Liver (tissue), 9 donors: Measurements from ENCODE around the gene MANSC1. TPM values are rescaled to one million over a fixed set of nuclear protein-coding genes. Genes with fewer than 3 reads are reported as not detected.

Source experiments
- DNase-seq: peaks from one replicate; pipeline ENCODE4 v3.0.0-alpha.2; 2017; ENCODE audit warnings: low spot score
- H3K27ac ChIP-seq, 2 donors: one replicate each; pipeline ENCODE4 v1.7.0; 2013; ENCODE audit warnings: inconsistent platforms in 2 of 2, low read length in 2 of 2, control low read depth in 1 of 2, low read depth in 1 of 2, mild to moderate bottlenecking in 1 of 2
- H3K27me3 ChIP-seq, 4 donors: one replicate each; pipeline versions ENCODE4 v1.6.1 to v1.7.0; 2013; ENCODE audit warnings: low read length in 3 of 4, inconsistent platforms in 1 of 4, mild to moderate bottlenecking in 1 of 4, moderate library complexity in 1 of 4; ENCODE audit not compliant: control insufficient read depth in 4 of 4, insufficient read depth in 4 of 4
- H3K36me3 ChIP-seq, 4 donors: one replicate each; pipeline versions ENCODE4 v1.6.1 to v1.7.0; 2013; ENCODE audit warnings: low read length in 3 of 4, mild to moderate bottlenecking in 3 of 4, low read depth in 1 of 4, moderate library complexity in 1 of 4; ENCODE audit not compliant: control insufficient read depth in 4 of 4, insufficient read depth in 3 of 4
- H3K4me1 ChIP-seq, 4 donors: one replicate each; pipeline versions ENCODE4 v1.6.1 to v1.7.0; 2013; ENCODE audit warnings: low read length in 3 of 4, mild to moderate bottlenecking in 3 of 4, moderate library complexity in 1 of 4; ENCODE audit not compliant: control insufficient read depth in 4 of 4, insufficient read depth in 4 of 4
- H3K4me3 ChIP-seq, 3 donors: one replicate each; pipeline versions ENCODE4 v1.6.1 to v1.7.0; 2013; ENCODE audit warnings: low read length in 3 of 3, control low read depth in 1 of 3, low read depth in 1 of 3, mild to moderate bottlenecking in 1 of 3
- H3K9ac ChIP-seq, 2 donors: one replicate each; pipeline ENCODE4 v1.7.0; 2013; ENCODE audit warnings: low read length in 2 of 2, mild to moderate bottlenecking in 2 of 2, moderate library complexity in 2 of 2, control low read depth in 1 of 2, low read depth in 1 of 2
- H3K9me3 ChIP-seq, 4 donors: one replicate each; pipeline versions ENCODE4 v1.6.1 to v1.7.0; 2013; ENCODE audit warnings: low read length in 3 of 4; ENCODE audit not compliant: control insufficient read depth in 4 of 4
- EGR1 ChIP-seq, 2 donors: IDR thresholded peaks; 2 replicates each; pipeline ENCODE4 v1.6.1; 2016 to 2018; ENCODE audit warnings: antibody characterized with exemption in 2 of 2, low read depth in 2 of 2
- FOXA1 ChIP-seq: IDR thresholded peaks from 2 replicates; pipeline ENCODE4 v1.6.1; 2016; ENCODE audit warnings: antibody characterized with exemption
- FOXA2 ChIP-seq: IDR thresholded peaks from 2 replicates; pipeline ENCODE4 v1.6.1; 2016; ENCODE audit warnings: antibody characterized with exemption
- GABPA ChIP-seq, 2 donors: IDR thresholded peaks in 1 of 2; conservative IDR thresholded peaks in 1 of 2; 2 replicates each; pipeline ENCODE4 v1.6.1; 2016; ENCODE audit warnings: antibody characterized with exemption in 2 of 2, mild to moderate bottlenecking in 1 of 2, moderate library complexity in 1 of 2
- HNF4G ChIP-seq: IDR thresholded peaks from 2 replicates; pipeline ENCODE4 v1.6.1; 2016; ENCODE audit warnings: antibody characterized with exemption
- JUND ChIP-seq, 2 donors: IDR thresholded peaks; 2 replicates each; pipeline ENCODE4 v1.6.1; 2016; ENCODE audit warnings: antibody characterized with exemption in 2 of 2
- NR2F2 ChIP-seq: IDR thresholded peaks from 2 replicates; pipeline ENCODE4 v1.6.1; 2016; ENCODE audit warnings: antibody characterized with exemption
- RAD21 ChIP-seq, 2 donors: IDR thresholded peaks; 2 replicates each; pipeline ENCODE4 v1.6.1; 2016; ENCODE audit warnings: antibody characterized with exemption in 2 of 2, mild to moderate bottlenecking in 2 of 2
- RXRA ChIP-seq, 2 donors: IDR thresholded peaks; 2 replicates each; pipeline ENCODE4 v1.6.1; 2017 to 2018; ENCODE audit warnings: antibody characterized with exemption in 2 of 2, mild to moderate bottlenecking in 1 of 2
- SP1 ChIP-seq: IDR thresholded peaks from 2 replicates; pipeline ENCODE4 v1.6.1; 2018; ENCODE audit warnings: antibody characterized with exemption, mild to moderate bottlenecking
- TAF1 ChIP-seq: conservative IDR thresholded peaks from 2 replicates; pipeline ENCODE4 v1.6.1; 2016; ENCODE audit warnings: antibody characterized with exemption, mild to moderate bottlenecking
- YY1 ChIP-seq: IDR thresholded peaks from 2 replicates; pipeline ENCODE4 v1.6.1; 2016; ENCODE audit warnings: antibody characterized with exemption, mild to moderate bottlenecking
- WGBS: extraction: QIAGEN DNeasy Blood & Tissue Kit; methylation state at CpG from one replicate; pipeline ENCODE4 v1.1.7; 2013; 5-methylcytosine and 5-hydroxymethylcytosine counted together
- polyA plus RNA-seq, 2 donors: library from polyadenylated mRNA; stranded (reverse) in 1 of 2; unstranded in 1 of 2; fragments of 200-250 nt in 1 of 2; fragments of >200 nt in 1 of 2; fragmentation: Nextera tagmentation in 1 of 2; extraction: Ambion mirVana in 1 of 2; gene quantifications; one replicate each; pipeline versions ENCODE4 v1.2.1 to v1.2.3, GENCODE V29; 2013 to 2015
- total RNA-seq, 2 donors: library from RNA; depleted of rRNA; stranded (reverse); fragments of >200 nt; gene quantifications; one replicate each; pipeline ENCODE4 v1.2.3, GENCODE V29; 2014
- TF ChIP-seq, protein P1 (sequence below): IDR thresholded peaks from 2 replicates; pipeline ENCODE4 v1.6.1; 2016; ENCODE audit warnings: antibody characterized with exemption, mild to moderate bottlenecking
- TF ChIP-seq, protein P2 (sequence below): fragments of 150-350 bp; IDR thresholded peaks from 2 replicates; pipeline ENCODE4 v1.5.1; 2017; ENCODE audit warnings: improper control_type of control experiment, low read depth, low read length; ENCODE audit not compliant: missing input control
- TF ChIP-seq, protein P3 (sequence below): IDR thresholded peaks from 2 replicates; pipeline ENCODE4 v1.6.1; 2016; ENCODE audit warnings: antibody characterized with exemption
- TF ChIP-seq, protein P4 (sequence below): IDR thresholded peaks from 2 replicates; pipeline ENCODE4 v1.6.1; 2016; ENCODE audit warnings: antibody characterized with exemption
- TF ChIP-seq, protein P5 (sequence below): IDR thresholded peaks from 2 replicates; pipeline ENCODE4 v1.6.1; 2016; ENCODE audit warnings: antibody characterized with exemption
- donor health status: healthy.
- donor health status: healthy.
- donor health status: healthy.
- donor health status: healthy.
- donor health status: healthy.

Gene MANSC1
- total and polyA plus RNA-seq, 4 donors: 2.1 to 7.8 (median 4.7) TPM

DNA sequence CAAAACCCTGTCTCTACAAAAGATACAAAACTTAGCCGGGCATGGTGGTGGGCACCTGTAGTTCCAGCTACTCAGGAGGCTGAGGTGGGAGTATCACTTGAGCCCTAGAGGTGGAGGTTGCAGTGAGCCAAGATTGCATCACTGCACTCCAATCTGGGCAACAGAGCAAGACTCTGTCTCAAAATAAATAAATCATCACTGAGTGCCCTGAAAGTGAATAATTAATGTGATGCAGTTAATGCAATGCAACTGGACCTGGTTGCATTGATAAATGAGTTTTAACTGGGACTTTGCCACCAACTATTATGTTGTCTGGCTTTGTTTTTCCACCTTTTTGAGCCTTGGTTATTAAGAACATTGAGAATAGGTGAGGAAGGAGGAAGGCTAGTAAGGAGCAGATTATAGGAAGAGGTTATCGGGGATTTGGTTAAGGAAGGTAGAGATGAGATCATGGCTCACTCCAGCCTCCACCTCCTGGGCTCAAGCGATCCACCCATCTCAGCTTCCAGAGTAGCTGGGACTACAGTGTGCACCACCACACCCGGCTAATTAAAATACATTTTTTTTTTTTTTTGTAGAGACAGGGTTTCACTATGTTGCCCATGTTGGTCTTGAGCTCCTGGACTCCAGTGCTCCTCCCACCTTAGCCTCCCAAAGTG, 14.9 kb upstream of the MANSC1 start:
- WGBS: 97% methylated on average over 4 of the region's 4 CpGs
- TF ChIP-seq NR2F2 (no peak), YY1 (no peak), RXRA (IDR thresholded peaks at IDR 0.05) (no peak), GABPA (IDR thresholded peaks at IDR 0.05 in 1 of 2, conservative IDR thresholded peaks at IDR 0.05 in 1 of 2) (no peak)
- TF ChIP-seq, protein P1, sequence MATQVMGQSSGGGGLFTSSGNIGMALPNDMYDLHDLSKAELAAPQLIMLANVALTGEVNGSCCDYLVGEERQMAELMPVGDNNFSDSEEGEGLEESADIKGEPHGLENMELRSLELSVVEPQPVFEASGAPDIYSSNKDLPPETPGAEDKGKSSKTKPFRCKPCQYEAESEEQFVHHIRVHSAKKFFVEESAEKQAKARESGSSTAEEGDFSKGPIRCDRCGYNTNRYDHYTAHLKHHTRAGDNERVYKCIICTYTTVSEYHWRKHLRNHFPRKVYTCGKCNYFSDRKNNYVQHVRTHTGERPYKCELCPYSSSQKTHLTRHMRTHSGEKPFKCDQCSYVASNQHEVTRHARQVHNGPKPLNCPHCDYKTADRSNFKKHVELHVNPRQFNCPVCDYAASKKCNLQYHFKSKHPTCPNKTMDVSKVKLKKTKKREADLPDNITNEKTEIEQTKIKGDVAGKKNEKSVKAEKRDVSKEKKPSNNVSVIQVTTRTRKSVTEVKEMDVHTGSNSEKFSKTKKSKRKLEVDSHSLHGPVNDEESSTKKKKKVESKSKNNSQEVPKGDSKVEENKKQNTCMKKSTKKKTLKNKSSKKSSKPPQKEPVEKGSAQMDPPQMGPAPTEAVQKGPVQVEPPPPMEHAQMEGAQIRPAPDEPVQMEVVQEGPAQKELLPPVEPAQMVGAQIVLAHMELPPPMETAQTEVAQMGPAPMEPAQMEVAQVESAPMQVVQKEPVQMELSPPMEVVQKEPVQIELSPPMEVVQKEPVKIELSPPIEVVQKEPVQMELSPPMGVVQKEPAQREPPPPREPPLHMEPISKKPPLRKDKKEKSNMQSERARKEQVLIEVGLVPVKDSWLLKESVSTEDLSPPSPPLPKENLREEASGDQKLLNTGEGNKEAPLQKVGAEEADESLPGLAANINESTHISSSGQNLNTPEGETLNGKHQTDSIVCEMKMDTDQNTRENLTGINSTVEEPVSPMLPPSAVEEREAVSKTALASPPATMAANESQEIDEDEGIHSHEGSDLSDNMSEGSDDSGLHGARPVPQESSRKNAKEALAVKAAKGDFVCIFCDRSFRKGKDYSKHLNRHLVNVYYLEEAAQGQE: no peak
- TF ChIP-seq, protein P2, sequence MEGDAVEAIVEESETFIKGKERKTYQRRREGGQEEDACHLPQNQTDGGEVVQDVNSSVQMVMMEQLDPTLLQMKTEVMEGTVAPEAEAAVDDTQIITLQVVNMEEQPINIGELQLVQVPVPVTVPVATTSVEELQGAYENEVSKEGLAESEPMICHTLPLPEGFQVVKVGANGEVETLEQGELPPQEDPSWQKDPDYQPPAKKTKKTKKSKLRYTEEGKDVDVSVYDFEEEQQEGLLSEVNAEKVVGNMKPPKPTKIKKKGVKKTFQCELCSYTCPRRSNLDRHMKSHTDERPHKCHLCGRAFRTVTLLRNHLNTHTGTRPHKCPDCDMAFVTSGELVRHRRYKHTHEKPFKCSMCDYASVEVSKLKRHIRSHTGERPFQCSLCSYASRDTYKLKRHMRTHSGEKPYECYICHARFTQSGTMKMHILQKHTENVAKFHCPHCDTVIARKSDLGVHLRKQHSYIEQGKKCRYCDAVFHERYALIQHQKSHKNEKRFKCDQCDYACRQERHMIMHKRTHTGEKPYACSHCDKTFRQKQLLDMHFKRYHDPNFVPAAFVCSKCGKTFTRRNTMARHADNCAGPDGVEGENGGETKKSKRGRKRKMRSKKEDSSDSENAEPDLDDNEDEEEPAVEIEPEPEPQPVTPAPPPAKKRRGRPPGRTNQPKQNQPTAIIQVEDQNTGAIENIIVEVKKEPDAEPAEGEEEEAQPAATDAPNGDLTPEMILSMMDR: no peak
- TF ChIP-seq, protein P3, sequence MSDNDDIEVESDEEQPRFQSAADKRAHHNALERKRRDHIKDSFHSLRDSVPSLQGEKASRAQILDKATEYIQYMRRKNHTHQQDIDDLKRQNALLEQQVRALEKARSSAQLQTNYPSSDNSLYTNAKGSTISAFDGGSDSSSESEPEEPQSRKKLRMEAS: no peak
- DNase-seq: no peak
- H3K4me3 ChIP-seq: no peak overlapping the region
- no peaks in the 10 kb centered on the region for H3K9me3 ChIP-seq
- no peaks in the 10 kb centered on the region for H3K27me3 ChIP-seq
- no peak overlapping the region for H3K9ac ChIP-seq
- no peak overlapping the region for H3K27ac ChIP-seq
- H3K4me1 ChIP-seq: peaks cover 0 to 1% (median 0%) of the 10 kb centered on the region in 4 donors
- peaks cover 0 to 6% (median 0%) of the 10 kb centered on the region in 4 donors for H3K36me3 ChIP-seq

DNA sequence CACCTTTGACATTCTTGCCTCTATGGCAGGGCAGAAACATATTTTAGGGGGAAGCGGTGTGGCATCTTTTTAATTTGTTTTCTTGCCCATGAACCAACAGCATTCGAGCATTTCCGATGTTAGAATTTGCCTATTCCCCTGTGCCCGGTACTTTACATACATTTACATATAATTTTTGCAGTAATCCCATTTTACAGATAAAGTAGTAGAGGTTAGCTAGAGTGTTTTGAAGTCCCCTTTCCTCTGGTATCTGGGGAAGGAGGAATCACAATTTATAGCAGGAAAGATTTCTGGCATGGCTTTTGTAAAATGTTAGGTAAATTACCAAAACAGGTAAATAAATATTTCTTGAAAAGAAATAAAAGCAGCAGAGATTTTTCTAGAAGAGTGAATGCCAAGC, 8.5 kb upstream of the MANSC1 start:
- WGBS: 89% methylated on average over 4 of the region's 4 CpGs
- TF ChIP-seq JUND (IDR thresholded peaks at IDR 0.05): no peak
- TF ChIP-seq, protein P2: no peak
- no peak for TF ChIP-seq FOXA2
- TF ChIP-seq GABPA (IDR thresholded peaks at IDR 0.05 in 1 of 2, conservative IDR thresholded peaks at IDR 0.05 in 1 of 2): no peak
- no peak for TF ChIP-seq RAD21 (IDR thresholded peaks at IDR 0.05)
- no peak for TF ChIP-seq EGR1 (IDR thresholded peaks at IDR 0.05; ENCODE audit: low read depth in 2 of 2)
- no peak for TF ChIP-seq RXRA (IDR thresholded peaks at IDR 0.05)
- no peak for TF ChIP-seq FOXA1
- TF ChIP-seq, protein P4, sequence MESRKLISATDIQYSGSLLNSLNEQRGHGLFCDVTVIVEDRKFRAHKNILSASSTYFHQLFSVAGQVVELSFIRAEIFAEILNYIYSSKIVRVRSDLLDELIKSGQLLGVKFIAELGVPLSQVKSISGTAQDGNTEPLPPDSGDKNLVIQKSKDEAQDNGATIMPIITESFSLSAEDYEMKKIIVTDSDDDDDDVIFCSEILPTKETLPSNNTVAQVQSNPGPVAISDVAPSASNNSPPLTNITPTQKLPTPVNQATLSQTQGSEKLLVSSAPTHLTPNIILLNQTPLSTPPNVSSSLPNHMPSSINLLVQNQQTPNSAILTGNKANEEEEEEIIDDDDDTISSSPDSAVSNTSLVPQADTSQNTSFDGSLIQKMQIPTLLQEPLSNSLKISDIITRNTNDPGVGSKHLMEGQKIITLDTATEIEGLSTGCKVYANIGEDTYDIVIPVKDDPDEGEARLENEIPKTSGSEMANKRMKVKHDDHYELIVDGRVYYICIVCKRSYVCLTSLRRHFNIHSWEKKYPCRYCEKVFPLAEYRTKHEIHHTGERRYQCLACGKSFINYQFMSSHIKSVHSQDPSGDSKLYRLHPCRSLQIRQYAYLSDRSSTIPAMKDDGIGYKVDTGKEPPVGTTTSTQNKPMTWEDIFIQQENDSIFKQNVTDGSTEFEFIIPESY: no peak
- TF ChIP-seq, protein P1: no peak
- TF ChIP-seq, protein P3: no peak
- no peak for TF ChIP-seq SP1
- no peak for TF ChIP-seq YY1
- TF ChIP-seq, protein P5, sequence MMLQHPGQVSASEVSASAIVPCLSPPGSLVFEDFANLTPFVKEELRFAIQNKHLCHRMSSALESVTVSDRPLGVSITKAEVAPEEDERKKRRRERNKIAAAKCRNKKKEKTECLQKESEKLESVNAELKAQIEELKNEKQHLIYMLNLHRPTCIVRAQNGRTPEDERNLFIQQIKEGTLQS: no peak
- TF ChIP-seq TAF1: no peak
- no peak for TF ChIP-seq HNF4G

More for the DNA sequence above, 8.5 kb upstream of the MANSC1 start:
- Histone ChIP-seq H3K27ac (peak overlapping the region in 1 of 2 donors; percentile 100), H3K27me3 (no peaks in the 10 kb centered on the region), H3K9me3 (no peaks in the 10 kb centered on the region), H3K36me3 (no peaks in the 10 kb centered on the region), H3K9ac (peak overlapping the region; percentile 4 to 95), H3K4me3 (no peak overlapping the region), H3K4me1 (peaks cover 0 to 19% (median 4%) of the 10 kb centered on the region in 4 donors)
- no peak for DNase-seq
